IPS DF 6.9 (cell line): ENCODE measurements around the gene GPD2.

Experiments used
- DNase-seq: peaks from one replicate; pipeline ENCODE4 v3.0.0-alpha.2; 2013; ENCODE audit warnings: low read depth, low spot score
- H3K27ac ChIP-seq: one replicate; pipeline ENCODE4 v1.5.1; 2013; ENCODE audit warnings: low read length, control low read depth
- H3K27me3 ChIP-seq: 2 replicates; pipeline ENCODE4 v1.6.1; 2013; ENCODE audit warnings: mild to moderate bottlenecking, low read length; ENCODE audit not compliant: control insufficient read depth, insufficient read depth
- H3K36me3 ChIP-seq: 2 replicates; pipeline ENCODE4 v1.6.1; 2013; ENCODE audit warnings: low read length; ENCODE audit not compliant: control insufficient read depth, insufficient read depth
- H3K4me1 ChIP-seq: 2 replicates; pipeline ENCODE4 v1.6.1; 2013; ENCODE audit warnings: low read length; ENCODE audit not compliant: control insufficient read depth, insufficient read depth
- H3K4me3 ChIP-seq: 2 replicates; pipeline ENCODE4 v1.5.1; 2013; ENCODE audit warnings: mild to moderate bottlenecking, low read length
- H3K9me3 ChIP-seq: 2 replicates; pipeline ENCODE4 v1.6.1; 2013; ENCODE audit warnings: low read length, inconsistent platforms; ENCODE audit not compliant: control insufficient read depth, insufficient read depth
- WGBS: extraction: QIAGEN DNeasy Blood & Tissue Kit; methylation state at CpG from one replicate; pipeline ENCODE4 v1.1.7; 2013; ENCODE audit warnings: mixed read lengths, missing lambda C conversion rate; ENCODE audit not compliant: insufficient read length, insufficient coverage; 5-methylcytosine and 5-hydroxymethylcytosine counted together

The GPD2 gene

GRCh38 chr2:156436497-156437085 lies 412 bp downstream of the GPD2 start:
- no peak for DNase-seq
- H3K36me3 ChIP-seq = no peaks in the 10 kb centered on the region
- H3K4me3 ChIP-seq = peak overlapping the region; percentile 62; the same call in 1 of the 2 replicates
- H3K27me3 ChIP-seq = no peaks in the 10 kb centered on the region
- no CpG with 5 or more reads among the region's 15 CpGs for WGBS
- no peaks in the 10 kb centered on the region for H3K9me3 ChIP-seq
- H3K4me1 ChIP-seq = no peaks in the 10 kb centered on the region
- H3K27ac ChIP-seq = no peak overlapping the region

GRCh38 chr2:156437272-156437930 lies 1.2 kb downstream of the GPD2 start:
- Histone ChIP-seq H3K27me3 (no peaks in the 10 kb centered on the region), H3K27ac (no peak overlapping the region), H3K4me3 (no peak overlapping the region), H3K4me1 (no peaks in the 10 kb centered on the region), H3K9me3 (no peaks in the 10 kb centered on the region), H3K36me3 (no peaks in the 10 kb centered on the region)
- WGBS = no CpG with 5 or more reads among the region's 6 CpGs
- no peak for DNase-seq

- no CpG with 5 or more reads among the region's 4 CpGs for WGBS
- H3K27ac ChIP-seq = no peak overlapping the region
- DNase-seq = no peak
- H3K9me3 ChIP-seq = no peaks in the 10 kb centered on the region
- H3K4me3 ChIP-seq = no peak overlapping the region
- no peaks in the 10 kb centered on the region for H3K27me3 ChIP-seq
- no peaks in the 10 kb centered on the region for H3K4me1 ChIP-seq
- H3K36me3 ChIP-seq = no peaks in the 10 kb centered on the region
These were observed 1.8 kb downstream of the GPD2 start for GRCh38 chr2:156437931-156438410.

GRCh38 chr2:156443089-156443488 lies 6.9 kb downstream of the GPD2 start:
- no peaks in the 10 kb centered on the region for H3K36me3 ChIP-seq
- H3K4me3 ChIP-seq = no peak overlapping the region
- no peaks in the 10 kb centered on the region for H3K4me1 ChIP-seq
- no peak overlapping the region for H3K27ac ChIP-seq
- DNase-seq = no peak
- H3K9me3 ChIP-seq = no peaks in the 10 kb centered on the region
- H3K27me3 ChIP-seq = no peaks in the 10 kb centered on the region

- no CpG with 5 or more reads among the region's 6 CpGs for WGBS
- no peaks in the 10 kb centered on the region for H3K9me3 ChIP-seq
- no peaks in the 10 kb centered on the region for H3K27me3 ChIP-seq
- H3K4me3 ChIP-seq = no peak overlapping the region
- no peak overlapping the region for H3K27ac ChIP-seq
- no peak for DNase-seq
- no peaks in the 10 kb centered on the region for H3K4me1 ChIP-seq
- no peaks in the 10 kb centered on the region for H3K36me3 ChIP-seq
These were observed 9.4 kb downstream of the GPD2 start for GRCh38 chr2:156445296-156446220.

GRCh38 chr2:156447761-156448160 lies 11.6 kb downstream of the GPD2 start:
- H3K4me3 ChIP-seq = no peak overlapping the region
- no peaks in the 10 kb centered on the region for H3K9me3 ChIP-seq
- whole genome bisulfite sequencing = no CpG with 5 or more reads among the region's 1 CpG
- H3K36me3 ChIP-seq = no peaks in the 10 kb centered on the region
- no peaks in the 10 kb centered on the region for H3K27me3 ChIP-seq
- H3K4me1 ChIP-seq = no peaks in the 10 kb centered on the region
- DNase-seq = no peak
- no peak overlapping the region for H3K27ac ChIP-seq

GRCh38 chr2:156448766-156449165 lies 12.6 kb downstream of the GPD2 start:
- Histone ChIP-seq H3K27me3 (no peaks in the 10 kb centered on the region), H3K4me1 (no peaks in the 10 kb centered on the region), H3K36me3 (no peaks in the 10 kb centered on the region), H3K9me3 (no peaks in the 10 kb centered on the region), H3K4me3 (no peak overlapping the region), H3K27ac (no peak overlapping the region)
- no peak for DNase-seq
- WGBS = no CpG with 5 or more reads among the region's 1 CpG

GRCh38 chr2:156452971-156453370 lies 16.8 kb downstream of the GPD2 start:
- Histone ChIP-seq H3K27me3 (no peaks in the 10 kb centered on the region), H3K4me3 (no peak overlapping the region), H3K9me3 (no peaks in the 10 kb centered on the region), H3K4me1 (no peaks in the 10 kb centered on the region), H3K36me3 (no peaks in the 10 kb centered on the region), H3K27ac (no peak overlapping the region)
- DNase-seq = no peak

GRCh38 chr2:156455361-156455975 lies 19.3 kb downstream of the GPD2 start:
- Histone ChIP-seq H3K4me1 (no peaks in the 10 kb centered on the region), H3K4me3 (no peak overlapping the region), H3K36me3 (no peaks in the 10 kb centered on the region), H3K27me3 (no peaks in the 10 kb centered on the region), H3K27ac (no peak overlapping the region), H3K9me3 (no peaks in the 10 kb centered on the region)
- WGBS = no CpG with 5 or more reads among the region's 2 CpGs
- DNase-seq = no peak

GRCh38 chr2:156456616-156457015 lies 20.4 kb downstream of the GPD2 start:
- Histone ChIP-seq H3K27me3 (no peaks in the 10 kb centered on the region), H3K4me3 (no peak overlapping the region), H3K9me3 (no peaks in the 10 kb centered on the region), H3K4me1 (no peaks in the 10 kb centered on the region), H3K36me3 (no peaks in the 10 kb centered on the region), H3K27ac (no peak overlapping the region)
- DNase-seq = no peak
- WGBS = no CpG with 5 or more reads among the region's 3 CpGs
